Spleen (tissue), 11 donors: ENCODE results near the gene POLA1. TPM values are rescaled to one million over a fixed set of nuclear protein-coding genes. Genes with fewer than 3 reads are reported as not detected.
"Not testable (repeated sequence)": the region's sequence is repeated elsewhere in the genome, so short reads cannot be mapped to it uniquely, and the experiment has no call there.

Experiments
- DNase-seq: peaks from one replicate; pipeline ENCODE4 v3.0.0-alpha.2; 2020
- H3K27ac ChIP-seq, 8 donors: fragments of 200-600 bp; sonication (generic) in 7 of 8; 1 replicate in 4 of 8; 2 replicates in 4 of 8; pipeline versions ENCODE4 v1.5.0 to v1.8.0; 2016 to 2021; ENCODE audit warnings: inconsistent platforms in 4 of 8, mild to moderate bottlenecking in 4 of 8, moderate library complexity in 1 of 8
- H3K27me3 ChIP-seq, 7 donors: fragments of 200-600 bp; sonication (generic) in 6 of 7; replicated peaks in 1 of 7; 1 replicate in 4 of 7; 2 replicates in 3 of 7; pipeline versions ENCODE4 v1.5.0 to v1.8.0; 2016 to 2021; ENCODE audit warnings: inconsistent platforms in 3 of 7, mild to moderate bottlenecking in 1 of 7
- H3K36me3 ChIP-seq, 6 donors: fragments of 200-600 bp; sonication (generic) in 5 of 6; 1 replicate in 4 of 6; 2 replicates in 2 of 6; pipeline versions ENCODE4 v1.5.0 to v1.8.0; 2016 to 2021; ENCODE audit warnings: inconsistent platforms in 2 of 6
- H3K4me1 ChIP-seq, 6 donors: fragments of 200-600 bp; sonication (generic) in 5 of 6; 1 replicate in 3 of 6; 2 replicates in 3 of 6; pipeline versions ENCODE4 v1.5.0 to v1.8.0; 2016 to 2021; ENCODE audit warnings: inconsistent platforms in 3 of 6
- H3K4me3 ChIP-seq, 8 donors: fragments of 200-600 bp; sonication (generic) in 7 of 8; 1 replicate in 4 of 8; 2 replicates in 4 of 8; pipeline versions ENCODE4 v1.5.0 to v1.8.0; 2016 to 2021; ENCODE audit warnings: inconsistent platforms in 4 of 8, mild to moderate bottlenecking in 4 of 8, moderate library complexity in 2 of 8
- H3K9me3 ChIP-seq, 8 donors: fragments of 200-600 bp; sonication (generic) in 7 of 8; 1 replicate in 4 of 8; 2 replicates in 4 of 8; pipeline versions ENCODE4 v1.5.0 to v1.8.0; 2016 to 2021; ENCODE audit warnings: inconsistent platforms in 4 of 8
- CTCF ChIP-seq, 11 experiments: fragments of 200-600 bp in 7 of 11; fragments of 450-650 bp in 4 of 11; sonication (generic) in 4 of 11; IDR thresholded peaks in 8 of 11; conservative IDR thresholded peaks in 3 of 11; 1 replicate in 7 of 11; 2 replicates in 4 of 11; pipeline versions ENCODE4 v1.4.0 to v1.8.0; 2016 to 2021; ENCODE audit warnings: antibody characterized with exemption in 11 of 11, inconsistent platforms in 4 of 11, mild to moderate bottlenecking in 1 of 11
- POLR2A ChIP-seq, 3 donors: fragments of 450-650 bp; IDR thresholded peaks; one replicate each; pipeline ENCODE4 v1.5.1; 2017; ENCODE audit warnings: antibody characterized with exemption in 3 of 3, mild to moderate bottlenecking in 1 of 3
- POLR2AphosphoS5 ChIP-seq, 3 donors: sonication (generic); formaldehyde crosslinking; IDR thresholded peaks; one replicate each; pipeline ENCODE4 v1.5.1; 2017; ENCODE audit warnings: antibody characterized with exemption in 3 of 3
- WGBS, 5 donors: extraction: QIAGEN DNeasy Blood & Tissue Kit in 3 of 5; methylation state at CpG; one replicate each; pipeline versions ENCODE4 v1.1.5 to v1.1.7; 2013 to 2018; 5-methylcytosine and 5-hydroxymethylcytosine counted together
- intact Hi-C: fragments of 100-400 bp; cut with DNase I; formaldehyde crosslinking; loops from one replicate; pipeline ENCODE4 v1.15.0; 2023; ENCODE audit warnings: low total_unique reads
- polyA plus RNA-seq, 3 donors: library from polyadenylated mRNA; stranded (reverse); fragments of 200-250 nt; gene quantifications; one replicate each; pipeline ENCODE4 v1.2.1, GENCODE V29; 2013
- total RNA-seq, 7 donors: library from RNA; depleted of rRNA in 3 of 7; stranded (reverse); fragments of >200 nt in 3 of 7; fragmentation: NEBNext Ultra II Directional in 4 of 7; extraction: Animal tissue kit (Norgen Biotek cat#: 25700) in 4 of 7; gene quantifications; one replicate each; pipeline versions ENCODE4 v1.1.0 to v1.2.1, GENCODE V29; 2016 to 2021
- donor health status: healthy with polysubstance abuse.
- donor health status: DM: no; HTN: no; CAD: no; lungs with moderate emphysema.
- donor health status: DM: no; HTN: no; CAD: no.
- donor health status: Bipolar disorder and iron deficiency.
- donor health status: healthy.
- donor health status: DM: no; HTN: no; CAD: no.
- donor health status: DM: yes; HTN: yes; CAD: no.

The POLA1 gene
- total and polyA plus RNA-seq, 10 donors = 2.1 to 15.4 (median 10.6) TPM

- peak within 1 kb of the TSS in 7 of 8 donors; percentile 0 to 56 (median 11) for H3K4me3 ChIP-seq
- intact Hi-C loops = no loop called here
- H3K27me3 ChIP-seq = peaks cover 0 to 48% (median 12%) of the 10 kb centered on the region in 7 donors
- DNase-seq = peak; percentile 82
- no peaks in the 10 kb centered on the region for H3K9me3 ChIP-seq
- peaks cover 0 to 24% (median 10%) of the 10 kb centered on the region in 6 donors for H3K4me1 ChIP-seq
- WGBS, 5 donors = 0 to 33% (median 2%) methylated on average over 19 to 24 of the region's 24 CpGs
- H3K36me3 ChIP-seq = no peaks in the 10 kb centered on the region
- TF ChIP-seq POLR2AphosphoS5 (IDR thresholded peaks at IDR 0.05) (no peak), POLR2A (IDR thresholded peaks at IDR 0.05) (no peak)
- H3K27ac ChIP-seq = no peak within 1 kb of the TSS
These were observed 46.3 kb upstream of the POLA1 start, which contains the start of gene PCYT1B for GRCh38 chrX:24647257-24648058. Gene PCYT1B (minus strand): TSS chrX:24647347. CDS start chrX:24647105, 242 bp downstream.

GRCh38 chrX:24648495-24648894 lies 45.2 kb upstream of the POLA1 start:
- H3K4me3 ChIP-seq = no peak overlapping the region
- WGBS, 5 donors = 79 to 94% (median 89%) methylated on average over 6 of the region's 6 CpGs

GRCh38 chrX:24651783-24652182 lies 41.9 kb upstream of the POLA1 start:
- TF ChIP-seq CTCF (IDR thresholded peaks at IDR 0.05 in 8 of 11, conservative IDR thresholded peaks at IDR 0.05 in 3 of 11) (no peak), POLR2A (IDR thresholded peaks at IDR 0.05) (no peak), POLR2AphosphoS5 (IDR thresholded peaks at IDR 0.05) (no peak)
- Histone ChIP-seq H3K27me3 (peaks cover 0 to 28% (median 6%) of the 10 kb centered on the region in 7 donors), H3K4me1 (peaks cover 0 to 13% (median 5%) of the 10 kb centered on the region in 6 donors), H3K27ac (no peak overlapping the region), H3K9me3 (no peaks in the 10 kb centered on the region), H3K4me3 (no peak overlapping the region), H3K36me3 (no peaks in the 10 kb centered on the region)
- intact Hi-C loops = no loop called here
- DNase-seq = no peak
- WGBS, 5 donors = 80 to 100% (median 89%) methylated on average over 2 of the region's 2 CpGs

More at GRCh38 chrX:24648495-24648894, 45.2 kb upstream of the POLA1 start:
- intact Hi-C loops = no loop called here
- H3K27me3 ChIP-seq = peaks cover 0 to 48% (median 12%) of the 10 kb centered on the region in 7 donors
- H3K4me1 ChIP-seq = peaks cover 0 to 24% (median 10%) of the 10 kb centered on the region in 6 donors
- H3K9me3 ChIP-seq = no peaks in the 10 kb centered on the region
- no peak overlapping the region for H3K27ac ChIP-seq
- no peaks in the 10 kb centered on the region for H3K36me3 ChIP-seq
- TF ChIP-seq POLR2A (IDR thresholded peaks at IDR 0.05) (no peak), POLR2AphosphoS5 (IDR thresholded peaks at IDR 0.05) (no peak), CTCF (IDR thresholded peaks at IDR 0.05 in 8 of 11, conservative IDR thresholded peaks at IDR 0.05 in 3 of 11) (no peak)
- no peak for DNase-seq

GRCh38 chrX:24655679-24656078 lies 38.0 kb upstream of the POLA1 start:
- H3K4me1 ChIP-seq, DNase-seq, intact Hi-C loops, H3K4me3 ChIP-seq, H3K36me3 ChIP-seq, H3K27me3 ChIP-seq, H3K9me3 ChIP-seq, H3K27ac ChIP-seq: not testable (repeated sequence)
- WGBS, 5 donors = 73 to 84% (median 76%) methylated on average over 9 of the region's 9 CpGs

- no peaks in the 10 kb centered on the region for H3K4me1 ChIP-seq
- 72 to 91% (median 82%) methylated on average over 6 of the region's 6 CpGs for WGBS, 5 donors
- no peak overlapping the region for H3K4me3 ChIP-seq
- DNase-seq = no peak
- H3K27ac ChIP-seq = no peak overlapping the region
- intact Hi-C loops = no loop called here
- H3K27me3 ChIP-seq = no peaks in the 10 kb centered on the region
- no peaks in the 10 kb centered on the region for H3K9me3 ChIP-seq
- H3K36me3 ChIP-seq = no peaks in the 10 kb centered on the region
- TF ChIP-seq POLR2A (IDR thresholded peaks at IDR 0.05) = no peak
- TF ChIP-seq CTCF (IDR thresholded peaks at IDR 0.05 in 8 of 11, conservative IDR thresholded peaks at IDR 0.05 in 3 of 11) = no peak
- TF ChIP-seq POLR2AphosphoS5 (IDR thresholded peaks at IDR 0.05) = no peak
These were observed 35.9 kb upstream of the POLA1 start for GRCh38 chrX:24657671-24658386.
